Measurements from ENCODE around the gene KRT7. TPM values are rescaled to one million over a fixed set of nuclear protein-coding genes. Genes with fewer than 3 reads are reported as not detected.

The KRT7 gene
- total and polyA plus RNA-seq, 9 of the 15 experiments (the other 6 are each of a cell fraction or from before 2014, with no cell fraction given) = 1.4 TPM; not detected in 8

DNA sequence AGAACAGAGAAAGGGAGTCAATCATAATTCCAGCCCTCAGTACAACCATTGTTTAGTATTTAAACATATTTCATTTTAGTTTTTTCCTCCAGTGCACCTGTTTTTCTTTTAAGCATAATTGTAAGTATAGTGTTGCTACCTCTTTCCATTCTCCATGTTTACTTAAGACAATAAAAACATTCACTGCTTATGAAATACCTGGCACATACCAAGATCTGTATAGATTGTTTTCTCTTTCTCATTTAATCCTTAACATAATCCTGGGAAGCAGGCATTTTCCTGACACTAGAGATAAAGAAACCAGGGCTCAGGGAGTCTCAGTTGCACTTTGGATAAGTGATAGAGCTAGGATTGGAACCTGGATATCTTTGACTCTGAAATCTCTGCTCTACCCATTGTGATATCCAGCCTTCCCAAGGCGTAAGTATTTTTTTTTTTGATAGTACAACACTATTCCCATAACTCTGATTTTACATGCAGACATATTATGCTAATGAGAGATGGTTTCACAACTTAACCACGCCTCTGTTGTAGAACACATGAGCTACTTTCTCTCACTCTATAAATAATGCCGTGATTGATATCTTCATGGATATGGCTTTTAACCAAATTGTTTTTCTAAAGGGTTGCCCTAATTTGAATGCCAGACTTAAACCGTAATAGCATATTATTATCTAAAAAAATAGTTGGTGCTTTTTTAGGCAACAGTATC, 11.8 kb upstream of the KRT7 start (continued):
- TF ChIP-seq, protein P1, sequence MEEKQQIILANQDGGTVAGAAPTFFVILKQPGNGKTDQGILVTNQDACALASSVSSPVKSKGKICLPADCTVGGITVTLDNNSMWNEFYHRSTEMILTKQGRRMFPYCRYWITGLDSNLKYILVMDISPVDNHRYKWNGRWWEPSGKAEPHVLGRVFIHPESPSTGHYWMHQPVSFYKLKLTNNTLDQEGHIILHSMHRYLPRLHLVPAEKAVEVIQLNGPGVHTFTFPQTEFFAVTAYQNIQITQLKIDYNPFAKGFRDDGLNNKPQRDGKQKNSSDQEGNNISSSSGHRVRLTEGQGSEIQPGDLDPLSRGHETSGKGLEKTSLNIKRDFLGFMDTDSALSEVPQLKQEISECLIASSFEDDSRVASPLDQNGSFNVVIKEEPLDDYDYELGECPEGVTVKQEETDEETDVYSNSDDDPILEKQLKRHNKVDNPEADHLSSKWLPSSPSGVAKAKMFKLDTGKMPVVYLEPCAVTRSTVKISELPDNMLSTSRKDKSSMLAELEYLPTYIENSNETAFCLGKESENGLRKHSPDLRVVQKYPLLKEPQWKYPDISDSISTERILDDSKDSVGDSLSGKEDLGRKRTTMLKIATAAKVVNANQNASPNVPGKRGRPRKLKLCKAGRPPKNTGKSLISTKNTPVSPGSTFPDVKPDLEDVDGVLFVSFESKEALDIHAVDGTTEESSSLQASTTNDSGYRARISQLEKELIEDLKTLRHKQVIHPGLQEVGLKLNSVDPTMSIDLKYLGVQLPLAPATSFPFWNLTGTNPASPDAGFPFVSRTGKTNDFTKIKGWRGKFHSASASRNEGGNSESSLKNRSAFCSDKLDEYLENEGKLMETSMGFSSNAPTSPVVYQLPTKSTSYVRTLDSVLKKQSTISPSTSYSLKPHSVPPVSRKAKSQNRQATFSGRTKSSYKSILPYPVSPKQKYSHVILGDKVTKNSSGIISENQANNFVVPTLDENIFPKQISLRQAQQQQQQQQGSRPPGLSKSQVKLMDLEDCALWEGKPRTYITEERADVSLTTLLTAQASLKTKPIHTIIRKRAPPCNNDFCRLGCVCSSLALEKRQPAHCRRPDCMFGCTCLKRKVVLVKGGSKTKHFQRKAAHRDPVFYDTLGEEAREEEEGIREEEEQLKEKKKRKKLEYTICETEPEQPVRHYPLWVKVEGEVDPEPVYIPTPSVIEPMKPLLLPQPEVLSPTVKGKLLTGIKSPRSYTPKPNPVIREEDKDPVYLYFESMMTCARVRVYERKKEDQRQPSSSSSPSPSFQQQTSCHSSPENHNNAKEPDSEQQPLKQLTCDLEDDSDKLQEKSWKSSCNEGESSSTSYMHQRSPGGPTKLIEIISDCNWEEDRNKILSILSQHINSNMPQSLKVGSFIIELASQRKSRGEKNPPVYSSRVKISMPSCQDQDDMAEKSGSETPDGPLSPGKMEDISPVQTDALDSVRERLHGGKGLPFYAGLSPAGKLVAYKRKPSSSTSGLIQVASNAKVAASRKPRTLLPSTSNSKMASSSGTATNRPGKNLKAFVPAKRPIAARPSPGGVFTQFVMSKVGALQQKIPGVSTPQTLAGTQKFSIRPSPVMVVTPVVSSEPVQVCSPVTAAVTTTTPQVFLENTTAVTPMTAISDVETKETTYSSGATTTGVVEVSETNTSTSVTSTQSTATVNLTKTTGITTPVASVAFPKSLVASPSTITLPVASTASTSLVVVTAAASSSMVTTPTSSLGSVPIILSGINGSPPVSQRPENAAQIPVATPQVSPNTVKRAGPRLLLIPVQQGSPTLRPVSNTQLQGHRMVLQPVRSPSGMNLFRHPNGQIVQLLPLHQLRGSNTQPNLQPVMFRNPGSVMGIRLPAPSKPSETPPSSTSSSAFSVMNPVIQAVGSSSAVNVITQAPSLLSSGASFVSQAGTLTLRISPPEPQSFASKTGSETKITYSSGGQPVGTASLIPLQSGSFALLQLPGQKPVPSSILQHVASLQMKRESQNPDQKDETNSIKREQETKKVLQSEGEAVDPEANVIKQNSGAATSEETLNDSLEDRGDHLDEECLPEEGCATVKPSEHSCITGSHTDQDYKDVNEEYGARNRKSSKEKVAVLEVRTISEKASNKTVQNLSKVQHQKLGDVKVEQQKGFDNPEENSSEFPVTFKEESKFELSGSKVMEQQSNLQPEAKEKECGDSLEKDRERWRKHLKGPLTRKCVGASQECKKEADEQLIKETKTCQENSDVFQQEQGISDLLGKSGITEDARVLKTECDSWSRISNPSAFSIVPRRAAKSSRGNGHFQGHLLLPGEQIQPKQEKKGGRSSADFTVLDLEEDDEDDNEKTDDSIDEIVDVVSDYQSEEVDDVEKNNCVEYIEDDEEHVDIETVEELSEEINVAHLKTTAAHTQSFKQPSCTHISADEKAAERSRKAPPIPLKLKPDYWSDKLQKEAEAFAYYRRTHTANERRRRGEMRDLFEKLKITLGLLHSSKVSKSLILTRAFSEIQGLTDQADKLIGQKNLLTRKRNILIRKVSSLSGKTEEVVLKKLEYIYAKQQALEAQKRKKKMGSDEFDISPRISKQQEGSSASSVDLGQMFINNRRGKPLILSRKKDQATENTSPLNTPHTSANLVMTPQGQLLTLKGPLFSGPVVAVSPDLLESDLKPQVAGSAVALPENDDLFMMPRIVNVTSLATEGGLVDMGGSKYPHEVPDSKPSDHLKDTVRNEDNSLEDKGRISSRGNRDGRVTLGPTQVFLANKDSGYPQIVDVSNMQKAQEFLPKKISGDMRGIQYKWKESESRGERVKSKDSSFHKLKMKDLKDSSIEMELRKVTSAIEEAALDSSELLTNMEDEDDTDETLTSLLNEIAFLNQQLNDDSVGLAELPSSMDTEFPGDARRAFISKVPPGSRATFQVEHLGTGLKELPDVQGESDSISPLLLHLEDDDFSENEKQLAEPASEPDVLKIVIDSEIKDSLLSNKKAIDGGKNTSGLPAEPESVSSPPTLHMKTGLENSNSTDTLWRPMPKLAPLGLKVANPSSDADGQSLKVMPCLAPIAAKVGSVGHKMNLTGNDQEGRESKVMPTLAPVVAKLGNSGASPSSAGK (IDR thresholded peaks at IDR 0.05) = no peak
- no peak for TF ChIP-seq YY1 (IDR thresholded peaks at IDR 0.05; ENCODE audit: borderline replicate concordance in 1 of 3, control insufficient read depth in 1 of 3, extremely low read depth in 1 of 3, insufficient read depth in 3 of 3, insufficient read length in 1 of 3, insufficient replicate concordance in 2 of 3, low read depth in 1 of 3, low read length in 2 of 3)
- TF ChIP-seq, protein P2, sequence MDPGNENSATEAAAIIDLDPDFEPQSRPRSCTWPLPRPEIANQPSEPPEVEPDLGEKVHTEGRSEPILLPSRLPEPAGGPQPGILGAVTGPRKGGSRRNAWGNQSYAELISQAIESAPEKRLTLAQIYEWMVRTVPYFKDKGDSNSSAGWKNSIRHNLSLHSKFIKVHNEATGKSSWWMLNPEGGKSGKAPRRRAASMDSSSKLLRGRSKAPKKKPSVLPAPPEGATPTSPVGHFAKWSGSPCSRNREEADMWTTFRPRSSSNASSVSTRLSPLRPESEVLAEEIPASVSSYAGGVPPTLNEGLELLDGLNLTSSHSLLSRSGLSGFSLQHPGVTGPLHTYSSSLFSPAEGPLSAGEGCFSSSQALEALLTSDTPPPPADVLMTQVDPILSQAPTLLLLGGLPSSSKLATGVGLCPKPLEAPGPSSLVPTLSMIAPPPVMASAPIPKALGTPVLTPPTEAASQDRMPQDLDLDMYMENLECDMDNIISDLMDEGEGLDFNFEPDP (CRISPR knock-in tag; IDR thresholded peaks at IDR 0.05) = no peak

All from K562 (cell line).